GM23338 (cell line): Measurements from ENCODE around the gene SLC26A11. TPM values are rescaled to one million over a fixed set of nuclear protein-coding genes. Genes with fewer than 3 reads are reported as not detected.

Experiments used
- ATAC-seq: fragments of 200-7000 bp; cut with Tn5 transposase; 3 replicates; pipeline ENCODE4 v1.9.1; 2020
- DNase-seq: peaks from one replicate; pipeline ENCODE4 v3.0.0-alpha.2; 2015; ENCODE audit warnings: low spot score
- H2AFZ ChIP-seq: fragments of 200-600 bp; sonication (generic); 2 replicates; pipeline ENCODE4 v1.8.0; 2016; ENCODE audit warnings: antibody characterized with exemption, mild to moderate bottlenecking, moderate library complexity
- H3F3A ChIP-seq: fragments of 200-600 bp; sonication (generic); replicated peaks from 2 replicates; pipeline ENCODE4 v1.8.0; 2017; ENCODE audit warnings: antibody characterized with exemption, mixed run types, low read depth
- H3K27ac ChIP-seq: fragments of 200-600 bp; sonication (generic); 2 replicates; pipeline ENCODE4 v1.6.1; 2016; ENCODE audit warnings: low read depth
- H3K27me3 ChIP-seq: fragments of 200-600 bp; sonication (generic); 2 replicates; pipeline ENCODE4 v1.8.0; 2016; ENCODE audit warnings: mild to moderate bottlenecking, mixed run types, moderate library complexity; ENCODE audit not compliant: insufficient read depth
- H3K36me3 ChIP-seq: fragments of 200-600 bp; sonication (generic); 2 replicates; pipeline ENCODE4 v1.8.0; 2016; ENCODE audit warnings: mild to moderate bottlenecking; ENCODE audit not compliant: insufficient read depth
- H3K4me1 ChIP-seq: fragments of 200-600 bp; sonication (generic); 2 replicates; pipeline ENCODE4 v1.8.0; 2016; ENCODE audit warnings: mild to moderate bottlenecking, moderate library complexity; ENCODE audit not compliant: insufficient read depth
- H3K4me2 ChIP-seq: fragments of 200-600 bp; sonication (generic); 2 replicates; pipeline ENCODE4 v1.7.1; 2017; ENCODE audit warnings: mixed run types
- H3K4me3 ChIP-seq: fragments of 200-600 bp; sonication (generic); 2 replicates; pipeline ENCODE4 v1.6.1; 2016; ENCODE audit warnings: mixed run types
- H3K79me2 ChIP-seq: fragments of 200-600 bp; sonication (generic); replicated peaks from 2 replicates; pipeline ENCODE4 v1.8.0; 2017; ENCODE audit warnings: mild to moderate bottlenecking; ENCODE audit not compliant: insufficient read depth
- H3K9me2 ChIP-seq: fragments of 200-600 bp; sonication (generic); 2 replicates; pipeline ENCODE4 v1.8.0; 2017; ENCODE audit not compliant: insufficient read depth
- H4K20me1 ChIP-seq: fragments of 200-600 bp; sonication (generic); replicated peaks from 2 replicates; pipeline ENCODE4 v1.8.0; 2017; ENCODE audit warnings: mild to moderate bottlenecking; ENCODE audit not compliant: insufficient read depth
- H3K27ac Mint-ChIP-seq: 2 replicates; pipeline ENCODE4 v1.8.0; 2020; ENCODE audit warnings: inconsistent platforms, mild to moderate bottlenecking, moderate library complexity, mixed read lengths
- H3K27me3 Mint-ChIP-seq: 3 replicates; pipeline ENCODE4 v1.8.0; 2022; ENCODE audit warnings: low read depth, mild to moderate bottlenecking, moderate library complexity, mixed read lengths, inconsistent platforms; ENCODE audit not compliant: insufficient read depth, poor library complexity
- H3K36me3 Mint-ChIP-seq: 3 replicates; pipeline ENCODE4 v1.8.0; 2021; ENCODE audit warnings: low read depth, mild to moderate bottlenecking, inconsistent platforms, moderate library complexity, mixed read lengths
- H3K4me1 Mint-ChIP-seq: 3 replicates; pipeline ENCODE4 v1.8.0; 2020; ENCODE audit warnings: mild to moderate bottlenecking, inconsistent platforms, mixed read lengths
- H3K4me3 Mint-ChIP-seq: 3 replicates; pipeline ENCODE4 v1.8.0; 2021; ENCODE audit warnings: moderate library complexity, mild to moderate bottlenecking, inconsistent platforms, mixed read lengths
- H3K9me3 Mint-ChIP-seq: 3 replicates; pipeline ENCODE4 v1.8.0; 2020; ENCODE audit warnings: moderate library complexity, mild to moderate bottlenecking, inconsistent platforms, mixed read lengths
- CREB1 ChIP-seq: fragments of 250-450 bp; sonication (Bioruptor Pico); IDR thresholded peaks from 2 replicates; pipeline ENCODE4 v1.5.0; 2020; ENCODE audit warnings: low read depth, mild to moderate bottlenecking, moderate library complexity
- ETS1 ChIP-seq: IDR thresholded peaks from 2 replicates; pipeline ENCODE4 v1.6.1; 2016; ENCODE audit warnings: antibody characterized with exemption
- EZH2 ChIP-seq: fragments of 200-600 bp; sonication (generic); IDR thresholded peaks from one replicate; pipeline ENCODE4 v1.8.0; 2017; ENCODE audit warnings: antibody characterized with exemption, mild to moderate bottlenecking, low read depth; ENCODE audit not compliant: unreplicated experiment
- EZH2phosphoT487 ChIP-seq: fragments of 200-600 bp; sonication (generic); IDR thresholded peaks from one replicate; pipeline ENCODE4 v1.8.1; 2018; ENCODE audit warnings: antibody characterized with exemption; ENCODE audit not compliant: unreplicated experiment
- JUNB ChIP-seq: IDR thresholded peaks from one replicate; pipeline ENCODE4 v1.6.1; 2016; ENCODE audit warnings: antibody characterized with exemption; ENCODE audit not compliant: unreplicated experiment
- NANOG ChIP-seq: IDR thresholded peaks from 2 replicates; pipeline ENCODE4 v1.6.1; 2016; ENCODE audit warnings: antibody characterized with exemption, borderline replicate concordance
- POLR2AphosphoS5 ChIP-seq: IDR thresholded peaks from 2 replicates; pipeline ENCODE4 v1.6.1; 2016; ENCODE audit warnings: antibody characterized with exemption, low read depth
- REST ChIP-seq: IDR thresholded peaks from one replicate; pipeline ENCODE4 v1.6.1; 2018; ENCODE audit warnings: antibody characterized with exemption; ENCODE audit not compliant: unreplicated experiment
- STAT1 ChIP-seq: IDR thresholded peaks from one replicate; pipeline ENCODE4 v1.6.1; 2016; ENCODE audit warnings: antibody characterized with exemption; ENCODE audit not compliant: unreplicated experiment
- ZNF114 ChIP-seq: fragments of 250-450 bp; sonication (Bioruptor Pico); IDR thresholded peaks from 2 replicates; pipeline ENCODE4 v1.5.0; 2020; ENCODE audit warnings: mild to moderate bottlenecking, moderate library complexity
- ZNF331 ChIP-seq: fragments of 250-450 bp; sonication (Bioruptor Pico); IDR thresholded peaks from 2 replicates; pipeline ENCODE4 v1.5.0; 2020; ENCODE audit warnings: low read depth, mild to moderate bottlenecking, moderate library complexity
- polyA plus RNA-seq: library from polyadenylated mRNA; unstranded; fragments of >200 nt; fragmentation: Nextera tagmentation; extraction: Ambion mirVana; gene quantifications from 2 replicates; pipeline ENCODE4 v1.2.1, GENCODE V29; 2016
- total RNA-seq: library from RNA; depleted of rRNA; stranded (reverse); fragments of >200 nt; shearing (Covaris generic); gene quantifications from 2 replicates; pipeline ENCODE4 v1.2.3, GENCODE V29; 2014

SLC26A11 gene
- total and polyA plus RNA-seq, 2 experiments from 2014 or later: 10.9 to 23.0 TPM

GRCh38 chr17:80222376-80223141, 2.3 kb downstream of the SLC26A11 start:
- ATAC-seq (no peak), DNase-seq (no peak)
- Mint-ChIP-seq H3K9me3 (no peaks in the 10 kb centered on the region; the same call in 2 of the 3 replicates), H3K4me3 (peak overlapping the region; percentile 16; the same call in 1 of the 3 replicates), H3K4me1 (peaks cover 33% of the 10 kb centered on the region), H3K27ac (no peak overlapping the region), H3K27me3 (peaks cover 6% of the 10 kb centered on the region), H3K36me3 (peaks cover 14% of the 10 kb centered on the region; the same call in 2 of the 3 replicates)
- no peaks in the 10 kb centered on the region for H3K36me3 ChIP-seq
- no peaks in the 10 kb centered on the region for H4K20me1 ChIP-seq
- no peak overlapping the region for H2AFZ ChIP-seq
- peaks cover 7% of the 10 kb centered on the region; the same call in 1 of the 2 replicates for H3F3A ChIP-seq
- H3K4me3 ChIP-seq: no peak overlapping the region
- H3K9me2 ChIP-seq: no peaks in the 10 kb centered on the region
- TF ChIP-seq ETS1: no peak
- TF ChIP-seq EZH2: no peak
- no peak for TF ChIP-seq JUNB
- TF ChIP-seq NANOG: no peak
- no peak for TF ChIP-seq ZNF331
- no peak for TF ChIP-seq CREB1
- no peak for TF ChIP-seq STAT1
- no peak for TF ChIP-seq EZH2phosphoT487
- no peak for TF ChIP-seq REST
- TF ChIP-seq POLR2AphosphoS5: no peak
- no peak for TF ChIP-seq ZNF114
- H3K27ac ChIP-seq: no peak overlapping the region
- H3K27me3 ChIP-seq: no peaks in the 10 kb centered on the region
- peaks cover 10% of the 10 kb centered on the region; the same call in 1 of the 2 replicates for H3K4me1 ChIP-seq
- H3K4me2 ChIP-seq: no peak overlapping the region
- peaks cover 7% of the 10 kb centered on the region; the same call in 1 of the 2 replicates for H3K79me2 ChIP-seq
